ENCODE results near the gene MICAL2. TPM values are rescaled to one million over a fixed set of nuclear protein-coding genes. Genes with fewer than 3 reads are reported as not detected.

MICAL2 gene
- total RNA-seq, 1 donor from 2014 or later: 367 TPM

DNA sequence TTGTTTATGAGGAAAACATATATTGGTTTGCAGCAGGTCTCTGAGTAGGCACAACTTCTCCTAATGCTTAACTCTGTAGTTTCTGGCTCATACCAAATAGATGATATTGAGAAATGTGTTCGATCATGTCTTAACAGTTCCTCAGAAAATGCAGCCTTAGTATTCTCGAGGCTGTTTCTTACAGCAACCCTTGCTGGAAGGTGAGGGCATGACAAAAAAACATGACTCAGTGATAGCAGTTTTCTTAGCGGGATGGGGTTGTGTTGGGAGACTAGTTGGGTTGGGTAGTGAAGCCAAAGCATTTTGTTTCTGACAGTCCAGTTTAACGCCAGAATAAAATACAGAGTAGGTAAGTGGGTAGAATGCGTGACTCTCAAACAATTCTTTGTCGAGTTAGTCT, 172.3 kb downstream of the MICAL2 start:
- no peaks in the 10 kb centered on the region for H3K36me3 ChIP-seq (ENCODE audit: control insufficient read depth, insufficient read depth, low read length)
- H3K27me3 ChIP-seq (ENCODE audit: control insufficient read depth, insufficient read depth, low read length): no peaks in the 10 kb centered on the region
- no peak for DNase-seq (ENCODE audit: low read depth)
- TF ChIP-seq, protein P1, sequence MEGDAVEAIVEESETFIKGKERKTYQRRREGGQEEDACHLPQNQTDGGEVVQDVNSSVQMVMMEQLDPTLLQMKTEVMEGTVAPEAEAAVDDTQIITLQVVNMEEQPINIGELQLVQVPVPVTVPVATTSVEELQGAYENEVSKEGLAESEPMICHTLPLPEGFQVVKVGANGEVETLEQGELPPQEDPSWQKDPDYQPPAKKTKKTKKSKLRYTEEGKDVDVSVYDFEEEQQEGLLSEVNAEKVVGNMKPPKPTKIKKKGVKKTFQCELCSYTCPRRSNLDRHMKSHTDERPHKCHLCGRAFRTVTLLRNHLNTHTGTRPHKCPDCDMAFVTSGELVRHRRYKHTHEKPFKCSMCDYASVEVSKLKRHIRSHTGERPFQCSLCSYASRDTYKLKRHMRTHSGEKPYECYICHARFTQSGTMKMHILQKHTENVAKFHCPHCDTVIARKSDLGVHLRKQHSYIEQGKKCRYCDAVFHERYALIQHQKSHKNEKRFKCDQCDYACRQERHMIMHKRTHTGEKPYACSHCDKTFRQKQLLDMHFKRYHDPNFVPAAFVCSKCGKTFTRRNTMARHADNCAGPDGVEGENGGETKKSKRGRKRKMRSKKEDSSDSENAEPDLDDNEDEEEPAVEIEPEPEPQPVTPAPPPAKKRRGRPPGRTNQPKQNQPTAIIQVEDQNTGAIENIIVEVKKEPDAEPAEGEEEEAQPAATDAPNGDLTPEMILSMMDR (IDR thresholded peaks at IDR 0.05; ENCODE audit: insufficient read depth, low read length, poor library complexity, severe bottlenecking): no peak
- H3K4me3 ChIP-seq (ENCODE audit: low read depth, low read length): no peak overlapping the region

DNA sequence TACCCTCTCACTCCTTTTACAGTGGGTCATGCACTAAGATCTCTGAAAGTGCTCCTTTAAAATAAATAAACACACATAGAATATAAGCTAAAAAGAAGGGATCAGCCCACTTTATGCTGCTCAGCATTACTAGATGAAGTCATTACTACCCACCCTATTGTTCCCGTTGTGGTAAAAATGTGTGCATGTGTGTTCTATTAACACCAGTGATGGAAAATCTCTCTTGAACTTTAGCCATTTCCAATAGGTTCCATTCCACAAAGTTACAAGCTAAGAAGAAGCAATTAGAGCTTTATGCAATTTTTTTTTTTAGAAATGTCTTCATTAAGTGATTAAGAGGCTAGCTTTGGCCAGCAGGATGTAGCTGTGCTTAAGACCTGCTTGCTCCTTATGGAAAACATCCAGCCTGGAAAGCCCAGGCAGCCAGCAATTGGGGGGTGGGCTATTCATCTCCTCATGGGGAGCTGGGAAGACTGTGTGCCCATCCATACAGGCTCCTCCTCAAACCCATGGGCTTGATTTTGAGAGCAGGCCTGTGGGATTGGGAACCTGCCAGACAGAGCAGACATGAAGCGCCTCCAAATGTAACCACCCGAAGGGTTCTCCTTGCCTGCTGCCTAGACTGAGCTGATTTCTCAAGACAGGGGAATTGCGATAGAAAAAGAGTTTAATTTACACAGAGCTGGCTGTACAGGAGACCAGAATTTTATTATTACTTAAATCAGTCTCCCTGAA, 174.1 kb downstream of the MICAL2 start:
- DNase-seq (ENCODE audit: low read depth): no peak
- no peak overlapping the region for H3K4me3 ChIP-seq (ENCODE audit: low read depth, low read length)
- TF ChIP-seq, protein P1 (IDR thresholded peaks at IDR 0.05; ENCODE audit: insufficient read depth, low read length, poor library complexity, severe bottlenecking): no peak
- H3K27me3 ChIP-seq (ENCODE audit: control insufficient read depth, insufficient read depth, low read length): no peaks in the 10 kb centered on the region
- no peaks in the 10 kb centered on the region for H3K36me3 ChIP-seq (ENCODE audit: control insufficient read depth, insufficient read depth, low read length)

DNA sequence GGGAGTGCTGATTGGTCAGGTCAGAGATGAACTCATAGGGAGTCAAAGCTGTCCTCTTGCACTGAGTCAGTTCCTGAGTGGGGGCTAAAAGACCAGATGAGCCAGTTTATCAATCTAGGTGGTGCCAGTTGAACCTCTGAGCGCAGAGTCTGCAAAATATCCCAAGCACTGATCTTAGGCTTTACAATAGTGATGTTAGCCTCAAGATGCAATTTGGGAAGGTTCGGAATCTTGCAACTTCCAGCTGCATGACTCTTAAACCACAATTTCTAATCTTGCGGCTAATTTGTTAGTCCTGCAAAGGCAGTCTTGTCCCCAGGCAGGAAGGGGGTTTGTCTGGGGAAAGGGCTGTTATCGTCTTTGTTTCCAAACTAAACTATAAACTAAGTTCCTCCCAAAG, 174.7 kb downstream of the MICAL2 start:
- H3K36me3 ChIP-seq (ENCODE audit: control insufficient read depth, insufficient read depth, low read length): no peaks in the 10 kb centered on the region
- DNase-seq (ENCODE audit: low read depth): no peak

DNA sequence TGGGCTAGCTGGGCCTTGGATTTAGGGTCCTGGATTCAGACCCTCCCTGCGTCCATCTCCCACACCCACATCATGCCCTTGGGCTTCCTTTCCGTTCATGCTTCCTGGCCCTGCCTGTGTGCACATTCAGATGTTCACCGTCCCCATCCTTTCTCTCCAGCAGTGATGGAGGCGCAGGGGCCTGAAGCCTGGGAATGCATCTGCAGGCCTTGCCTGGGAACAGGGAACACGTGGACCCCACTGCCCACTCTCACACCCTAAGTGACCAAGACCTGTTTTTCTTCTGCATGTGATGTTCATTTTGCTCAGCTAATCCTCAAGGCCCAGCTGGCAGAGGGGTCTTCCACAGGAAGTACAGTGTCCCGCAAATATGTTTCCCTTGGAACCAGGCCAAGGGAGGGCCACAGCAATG, 175.4 kb downstream of the MICAL2 start:
- Histone ChIP-seq H3K27me3 (ENCODE audit: control insufficient read depth, insufficient read depth, low read length) (no peaks in the 10 kb centered on the region), H3K36me3 (ENCODE audit: control insufficient read depth, insufficient read depth, low read length) (no peaks in the 10 kb centered on the region), H3K4me3 (ENCODE audit: low read depth, low read length) (no peak overlapping the region)
- no peak for DNase-seq (ENCODE audit: low read depth)
- TF ChIP-seq, protein P1 (IDR thresholded peaks at IDR 0.05; ENCODE audit: insufficient read depth, low read length, poor library complexity, severe bottlenecking): no peak

More for the DNA sequence above, 174.7 kb downstream of the MICAL2 start:
- Histone ChIP-seq H3K27me3 (ENCODE audit: control insufficient read depth, insufficient read depth, low read length) (no peaks in the 10 kb centered on the region), H3K4me3 (ENCODE audit: low read depth, low read length) (no peak overlapping the region)
- TF ChIP-seq, protein P1 (IDR thresholded peaks at IDR 0.05; ENCODE audit: insufficient read depth, low read length, poor library complexity, severe bottlenecking): no peak

DNA sequence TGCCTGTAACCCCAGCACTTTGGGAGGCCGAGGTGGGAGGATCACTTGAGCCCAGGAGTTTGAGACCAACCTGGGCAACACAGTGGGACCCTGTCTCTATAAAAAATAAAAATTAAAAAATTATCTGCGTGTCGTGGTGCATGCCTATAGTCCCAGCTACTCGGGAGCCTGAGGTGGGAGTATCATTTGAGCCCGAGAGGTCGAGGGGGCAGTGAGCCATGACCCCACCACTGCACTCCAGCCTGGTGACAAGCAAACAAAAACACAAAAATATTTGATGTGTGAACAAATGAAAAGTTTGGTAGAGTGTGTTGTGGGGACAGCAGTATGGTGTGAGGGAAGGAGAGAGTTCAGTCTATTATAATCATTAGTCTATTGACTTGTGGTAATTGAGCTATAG, 176.2 kb downstream of the MICAL2 start:
- no peaks in the 10 kb centered on the region for H3K36me3 ChIP-seq (ENCODE audit: control insufficient read depth, insufficient read depth, low read length)
- no peak overlapping the region for H3K4me3 ChIP-seq (ENCODE audit: low read depth, low read length)
- no peak for DNase-seq (ENCODE audit: low read depth)
- no peaks in the 10 kb centered on the region for H3K27me3 ChIP-seq (ENCODE audit: control insufficient read depth, insufficient read depth, low read length)
- TF ChIP-seq, protein P1 (IDR thresholded peaks at IDR 0.05; ENCODE audit: insufficient read depth, low read length, poor library complexity, severe bottlenecking): no peak

DNA sequence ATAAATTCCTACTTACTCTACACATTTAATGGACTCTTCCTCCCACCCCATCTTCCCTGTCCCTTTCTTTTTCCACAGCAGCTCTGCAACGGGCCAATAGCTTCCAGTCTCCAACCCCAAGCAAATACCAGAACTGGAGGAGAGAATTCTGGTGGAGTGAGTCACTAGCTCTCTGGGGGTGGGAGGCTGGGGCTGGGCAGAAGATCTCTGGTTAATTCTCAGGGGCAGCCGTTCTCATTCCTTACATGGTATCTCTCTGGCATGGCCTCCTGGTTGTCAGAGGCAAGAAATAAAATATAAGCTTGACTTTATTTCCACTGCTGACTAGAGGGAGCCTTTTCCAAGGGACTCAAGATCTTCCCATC, 176.6 kb downstream of the MICAL2 start:
- no peaks in the 10 kb centered on the region for H3K36me3 ChIP-seq (ENCODE audit: control insufficient read depth, insufficient read depth, low read length)
- H3K4me3 ChIP-seq (ENCODE audit: low read depth, low read length): no peak overlapping the region
- DNase-seq (ENCODE audit: low read depth): peak; percentile 89

More for the DNA sequence above, 176.6 kb downstream of the MICAL2 start:
- H3K27me3 ChIP-seq (ENCODE audit: control insufficient read depth, insufficient read depth, low read length): no peaks in the 10 kb centered on the region
- TF ChIP-seq, protein P1 (IDR thresholded peaks at IDR 0.05; ENCODE audit: insufficient read depth, low read length, poor library complexity, severe bottlenecking): no peak
